OCI-LY1 (cell line): ENCODE results near the gene ENDOU.

Experiments used
- EZH2 ChIP-seq: fragments of 200-600 bp; sonication (generic), shearing (Covaris generic); IDR thresholded peaks from 2 replicates; pipeline ENCODE4 v1.8.0; 2017; ENCODE audit warnings: borderline replicate concordance, mixed run types, mild to moderate bottlenecking, antibody characterized with exemption, low read length, moderate library complexity, mixed read lengths
- TF ChIP-seq, protein P1 (sequence below): fragments of 200-600 bp; sonication (generic), shearing (Covaris generic); IDR thresholded peaks from 2 replicates; pipeline ENCODE4 v1.5.1; 2017; ENCODE audit warnings: mild to moderate bottlenecking, antibody characterized with exemption, low read length, moderate library complexity, mixed read lengths

DNA sequence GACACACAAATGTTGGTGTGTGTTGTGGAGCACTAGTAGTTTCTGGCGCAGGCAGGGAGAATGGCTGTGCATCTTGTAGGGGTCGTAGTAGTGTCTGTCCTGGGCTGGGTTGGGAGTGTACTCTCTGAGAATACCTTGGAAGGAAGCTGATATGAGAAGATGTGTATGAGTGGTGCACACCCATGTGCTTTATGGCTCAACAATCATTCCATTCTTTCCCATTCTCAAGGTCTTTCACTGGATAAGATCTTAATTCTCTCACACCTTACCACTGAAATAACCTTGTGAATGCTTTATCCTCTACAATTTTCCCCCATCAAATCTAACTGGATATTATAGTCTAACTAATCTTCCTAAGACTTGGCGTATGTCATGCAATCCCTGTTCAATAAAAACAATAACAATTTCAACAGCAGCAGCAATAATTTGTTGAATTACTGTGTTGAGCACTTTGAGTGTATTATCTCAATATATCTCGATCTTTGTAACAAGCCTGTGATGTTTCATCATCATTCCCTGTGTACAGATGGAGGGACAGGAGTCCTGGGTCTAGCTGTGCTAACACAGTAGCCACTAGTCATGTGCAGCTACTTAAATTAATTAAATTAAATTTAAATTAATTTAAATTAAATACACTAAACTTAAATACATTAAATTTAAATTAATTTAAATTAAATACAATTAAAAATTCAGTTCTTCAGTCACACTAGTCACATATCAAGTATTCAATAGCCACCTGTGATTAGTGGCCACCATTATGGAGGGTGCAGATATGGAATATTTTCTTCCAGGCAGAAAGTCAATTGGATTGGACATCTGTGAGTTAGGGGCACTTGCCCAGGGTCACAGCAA lies 44.2 kb upstream of the ENDOU start:
- TF ChIP-seq, protein P1, sequence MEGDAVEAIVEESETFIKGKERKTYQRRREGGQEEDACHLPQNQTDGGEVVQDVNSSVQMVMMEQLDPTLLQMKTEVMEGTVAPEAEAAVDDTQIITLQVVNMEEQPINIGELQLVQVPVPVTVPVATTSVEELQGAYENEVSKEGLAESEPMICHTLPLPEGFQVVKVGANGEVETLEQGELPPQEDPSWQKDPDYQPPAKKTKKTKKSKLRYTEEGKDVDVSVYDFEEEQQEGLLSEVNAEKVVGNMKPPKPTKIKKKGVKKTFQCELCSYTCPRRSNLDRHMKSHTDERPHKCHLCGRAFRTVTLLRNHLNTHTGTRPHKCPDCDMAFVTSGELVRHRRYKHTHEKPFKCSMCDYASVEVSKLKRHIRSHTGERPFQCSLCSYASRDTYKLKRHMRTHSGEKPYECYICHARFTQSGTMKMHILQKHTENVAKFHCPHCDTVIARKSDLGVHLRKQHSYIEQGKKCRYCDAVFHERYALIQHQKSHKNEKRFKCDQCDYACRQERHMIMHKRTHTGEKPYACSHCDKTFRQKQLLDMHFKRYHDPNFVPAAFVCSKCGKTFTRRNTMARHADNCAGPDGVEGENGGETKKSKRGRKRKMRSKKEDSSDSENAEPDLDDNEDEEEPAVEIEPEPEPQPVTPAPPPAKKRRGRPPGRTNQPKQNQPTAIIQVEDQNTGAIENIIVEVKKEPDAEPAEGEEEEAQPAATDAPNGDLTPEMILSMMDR, result no peak
- TF ChIP-seq EZH2, result no peak
